Measurements from ENCODE around the gene LRFN4. TPM values are rescaled to one million over a fixed set of nuclear protein-coding genes. Genes with fewer than 3 reads are reported as not detected.

Gene LRFN4
- total RNA-seq, 1 donor from 2014 or later, result 33.7 TPM

DNA sequence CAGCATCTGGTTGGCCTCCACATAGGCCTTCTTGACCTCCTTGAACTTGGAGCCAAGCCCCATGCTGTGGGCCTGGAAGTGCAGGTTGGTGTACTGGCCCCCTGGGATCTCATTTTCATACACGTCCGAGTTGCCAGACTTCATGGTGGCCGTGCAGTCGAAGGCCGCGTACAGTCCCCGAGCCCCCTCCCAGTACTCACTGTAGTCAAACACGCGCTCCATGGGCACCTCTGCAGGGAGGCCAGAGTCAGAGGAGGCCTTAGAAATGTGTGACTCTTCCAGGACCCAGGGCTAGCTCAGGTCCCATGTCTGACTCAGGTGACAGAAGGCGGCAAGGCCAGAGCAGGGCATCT is 6.7 kb upstream of the LRFN4 start:
- Histone ChIP-seq H3K36me3 (ENCODE audit: insufficient read depth, low read length) (peaks cover 4% of the 10 kb centered on the region), H3K9ac (ENCODE audit: low read length) (no peak overlapping the region), H3K4me1 (ENCODE audit: insufficient read depth, low read length) (no peaks in the 10 kb centered on the region), H4K20me1 (ENCODE audit: insufficient read depth, low read length) (peaks cover 15% of the 10 kb centered on the region), H2AFZ (ENCODE audit: low read depth, low read length) (no peak overlapping the region), H3K9me3 (ENCODE audit: insufficient read depth, low read depth, low read length) (no peaks in the 10 kb centered on the region), H3K27ac (ENCODE audit: low read depth, low read length) (no peak overlapping the region), H3K79me2 (ENCODE audit: insufficient read depth, low read length) (peaks cover 11% of the 10 kb centered on the region), H3K4me3 (ENCODE audit: insufficient read depth, low read depth, low read length) (no peak overlapping the region), H3K27me3 (ENCODE audit: insufficient read depth, low read length) (no peaks in the 10 kb centered on the region), H3K4me2 (ENCODE audit: low read length) (no peak overlapping the region)
- no peak overlapping the region for H3K27ac Mint-ChIP-seq (ENCODE audit: unreplicated experiment)
- H3K4me3 Mint-ChIP-seq (ENCODE audit: unreplicated experiment), result no peak overlapping the region
- DNase-seq (ENCODE audit: low read depth) (no peak), FAIRE-seq (no peak)
- peaks cover 6% of the 10 kb centered on the region for H3K27me3 Mint-ChIP-seq (ENCODE audit: low read depth, unreplicated experiment)
- TF ChIP-seq EZH2 (IDR thresholded peaks at IDR 0.05; ENCODE audit: insufficient read depth, low read length), result no peak
- TF ChIP-seq CTCF (IDR thresholded peaks at IDR 0.05; ENCODE audit: insufficient read depth, low read depth, low read length), result no peak
- H3K4me1 Mint-ChIP-seq (ENCODE audit: low read depth, unreplicated experiment), result peaks cover 1% of the 10 kb centered on the region
- H3K9me3 Mint-ChIP-seq (ENCODE audit: unreplicated experiment), result no peaks in the 10 kb centered on the region
- peaks cover 3% of the 10 kb centered on the region for H3K36me3 Mint-ChIP-seq (ENCODE audit: low read depth, unreplicated experiment)

GRCh38 chr11:66850588-66851238 is 6.2 kb upstream of the LRFN4 start:
- H3K9ac ChIP-seq (ENCODE audit: low read length), result no peak overlapping the region
- no peaks in the 10 kb centered on the region for H3K4me1 Mint-ChIP-seq (ENCODE audit: low read depth, unreplicated experiment)
- H3K27ac ChIP-seq (ENCODE audit: low read depth, low read length), result no peak overlapping the region
- peaks cover 3% of the 10 kb centered on the region for H3K4me1 ChIP-seq (ENCODE audit: insufficient read depth, low read length)
- H3K36me3 ChIP-seq (ENCODE audit: insufficient read depth, low read length), result peaks cover 4% of the 10 kb centered on the region
- peaks cover 10% of the 10 kb centered on the region for H4K20me1 ChIP-seq (ENCODE audit: insufficient read depth, low read length)
- H3K4me2 ChIP-seq (ENCODE audit: low read length), result no peak overlapping the region
- H3K79me2 ChIP-seq (ENCODE audit: insufficient read depth, low read length), result peaks cover 9% of the 10 kb centered on the region
- no peak for TF ChIP-seq EZH2 (IDR thresholded peaks at IDR 0.05; ENCODE audit: insufficient read depth, low read length)
- no peak for TF ChIP-seq CTCF (IDR thresholded peaks at IDR 0.05; ENCODE audit: insufficient read depth, low read depth, low read length)
- H3K36me3 Mint-ChIP-seq (ENCODE audit: low read depth, unreplicated experiment), result peaks cover 3% of the 10 kb centered on the region
- peaks cover 6% of the 10 kb centered on the region for H3K27me3 Mint-ChIP-seq (ENCODE audit: low read depth, unreplicated experiment)
- FAIRE-seq (no peak), DNase-seq (ENCODE audit: low read depth) (no peak)
- H3K4me3 ChIP-seq (ENCODE audit: insufficient read depth, low read depth, low read length), result no peak overlapping the region
- no peaks in the 10 kb centered on the region for H3K27me3 ChIP-seq (ENCODE audit: insufficient read depth, low read length)
- H3K9me3 Mint-ChIP-seq (ENCODE audit: unreplicated experiment), result no peaks in the 10 kb centered on the region
- H3K27ac Mint-ChIP-seq (ENCODE audit: unreplicated experiment), result no peak overlapping the region
- H3K4me3 Mint-ChIP-seq (ENCODE audit: unreplicated experiment), result no peak overlapping the region
- H3K9me3 ChIP-seq (ENCODE audit: insufficient read depth, low read depth, low read length), result no peaks in the 10 kb centered on the region
- H2AFZ ChIP-seq (ENCODE audit: low read depth, low read length), result no peak overlapping the region

DNA sequence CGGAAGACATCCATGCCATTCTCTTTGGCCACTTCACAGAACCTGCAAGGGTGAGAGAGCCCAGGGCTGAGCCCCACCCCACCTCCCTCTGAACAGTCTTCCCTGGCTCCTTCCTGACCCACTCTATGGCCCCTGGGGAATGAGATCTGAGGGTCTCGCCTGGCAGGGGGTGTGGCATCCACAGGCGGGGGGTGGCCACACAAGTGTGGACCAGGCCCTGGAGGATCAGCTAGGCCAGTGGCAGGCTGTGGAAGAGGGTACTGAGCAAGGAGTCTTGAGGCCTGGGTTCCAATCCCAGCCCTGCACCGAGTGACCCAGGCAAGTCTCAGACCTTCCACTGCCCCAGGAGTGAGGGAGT is 5.6 kb upstream of the LRFN4 start:
- Mint-ChIP-seq H3K4me1 (ENCODE audit: low read depth, unreplicated experiment) (no peaks in the 10 kb centered on the region), H3K27ac (ENCODE audit: unreplicated experiment) (no peak overlapping the region), H3K9me3 (ENCODE audit: unreplicated experiment) (no peaks in the 10 kb centered on the region), H3K4me3 (ENCODE audit: unreplicated experiment) (no peak overlapping the region), H3K27me3 (ENCODE audit: low read depth, unreplicated experiment) (peaks cover 6% of the 10 kb centered on the region), H3K36me3 (ENCODE audit: low read depth, unreplicated experiment) (peaks cover 3% of the 10 kb centered on the region)
- no peak overlapping the region for H3K9ac ChIP-seq (ENCODE audit: low read length)
- H3K27ac ChIP-seq (ENCODE audit: low read depth, low read length), result no peak overlapping the region
- H3K79me2 ChIP-seq (ENCODE audit: insufficient read depth, low read length), result peaks cover 7% of the 10 kb centered on the region
- DNase-seq (ENCODE audit: low read depth), result no peak
- H3K4me3 ChIP-seq (ENCODE audit: insufficient read depth, low read depth, low read length), result no peak overlapping the region
- no peaks in the 10 kb centered on the region for H3K9me3 ChIP-seq (ENCODE audit: insufficient read depth, low read depth, low read length)
- peaks cover 6% of the 10 kb centered on the region for H4K20me1 ChIP-seq (ENCODE audit: insufficient read depth, low read length)
- H3K4me1 ChIP-seq (ENCODE audit: insufficient read depth, low read length), result peaks cover 6% of the 10 kb centered on the region
- peaks cover 4% of the 10 kb centered on the region for H3K36me3 ChIP-seq (ENCODE audit: insufficient read depth, low read length)
- FAIRE-seq, result no peak
- TF ChIP-seq CTCF (IDR thresholded peaks at IDR 0.05; ENCODE audit: insufficient read depth, low read depth, low read length) (no peak), EZH2 (IDR thresholded peaks at IDR 0.05; ENCODE audit: insufficient read depth, low read length) (no peak)
- no peaks in the 10 kb centered on the region for H3K27me3 ChIP-seq (ENCODE audit: insufficient read depth, low read length)
- no peak overlapping the region for H3K4me2 ChIP-seq (ENCODE audit: low read length)
- H2AFZ ChIP-seq (ENCODE audit: low read depth, low read length), result no peak overlapping the region

Data from astrocyte (in vitro differentiated cells and primary cell).